ENCODE data around the gene CIB1. TPM values are rescaled to one million over a fixed set of nuclear protein-coding genes. Genes with fewer than 3 reads are reported as not detected.

Gene CIB1
- total RNA-seq, 2 donors from 2014 or later = 24.9 to 31.1 TPM

DNA sequence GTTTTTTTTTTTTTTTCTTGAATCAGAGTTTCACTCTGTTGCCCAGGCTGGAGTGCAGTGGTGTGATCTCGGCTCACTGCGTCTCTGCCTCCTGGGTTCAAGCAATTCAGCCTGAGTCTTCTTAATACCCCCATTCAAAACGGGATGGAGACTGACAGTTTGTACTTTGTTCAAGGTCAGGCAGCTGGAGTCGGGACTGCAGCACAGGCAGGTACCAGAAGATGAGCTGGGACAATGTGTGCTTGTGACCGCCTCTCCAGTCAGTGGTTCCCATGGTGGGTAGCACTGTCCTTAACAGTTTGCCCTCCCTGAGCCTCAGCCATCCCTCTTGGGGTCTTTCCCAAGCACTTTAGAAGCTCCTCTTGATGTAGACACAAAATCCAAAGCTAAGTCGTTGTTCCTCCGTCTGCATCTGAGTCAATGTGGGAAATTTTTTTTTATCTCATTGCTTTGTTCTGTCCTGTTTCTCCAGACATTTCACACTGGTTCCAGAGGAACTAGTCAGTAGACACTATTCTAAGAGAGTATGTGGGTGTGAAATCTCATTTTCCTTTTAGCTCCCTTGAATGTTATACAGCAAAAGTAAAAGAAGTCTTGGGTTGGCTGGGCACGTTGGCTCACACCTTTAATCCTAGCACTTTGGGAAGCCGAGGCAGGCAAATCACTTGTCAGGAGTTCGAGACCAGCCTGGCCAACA, 10.3 kb upstream of the CIB1 start:
- peaks cover 11% of the 10 kb centered on the region for H3K36me3 ChIP-seq
- H3K9me3 ChIP-seq = no peaks in the 10 kb centered on the region
- DNase-seq (ENCODE audit: low spot score) = no peak
- H3K4me1 ChIP-seq = peaks cover 0 to 5% of the 10 kb centered on the region in 2 donors
- H3K27me3 ChIP-seq = no peaks in the 10 kb centered on the region
- no peak overlapping the region for H3K4me3 ChIP-seq
- TF ChIP-seq, protein P1, sequence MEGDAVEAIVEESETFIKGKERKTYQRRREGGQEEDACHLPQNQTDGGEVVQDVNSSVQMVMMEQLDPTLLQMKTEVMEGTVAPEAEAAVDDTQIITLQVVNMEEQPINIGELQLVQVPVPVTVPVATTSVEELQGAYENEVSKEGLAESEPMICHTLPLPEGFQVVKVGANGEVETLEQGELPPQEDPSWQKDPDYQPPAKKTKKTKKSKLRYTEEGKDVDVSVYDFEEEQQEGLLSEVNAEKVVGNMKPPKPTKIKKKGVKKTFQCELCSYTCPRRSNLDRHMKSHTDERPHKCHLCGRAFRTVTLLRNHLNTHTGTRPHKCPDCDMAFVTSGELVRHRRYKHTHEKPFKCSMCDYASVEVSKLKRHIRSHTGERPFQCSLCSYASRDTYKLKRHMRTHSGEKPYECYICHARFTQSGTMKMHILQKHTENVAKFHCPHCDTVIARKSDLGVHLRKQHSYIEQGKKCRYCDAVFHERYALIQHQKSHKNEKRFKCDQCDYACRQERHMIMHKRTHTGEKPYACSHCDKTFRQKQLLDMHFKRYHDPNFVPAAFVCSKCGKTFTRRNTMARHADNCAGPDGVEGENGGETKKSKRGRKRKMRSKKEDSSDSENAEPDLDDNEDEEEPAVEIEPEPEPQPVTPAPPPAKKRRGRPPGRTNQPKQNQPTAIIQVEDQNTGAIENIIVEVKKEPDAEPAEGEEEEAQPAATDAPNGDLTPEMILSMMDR (IDR thresholded peaks at IDR 0.05) = no peak
- H3K27ac ChIP-seq = no peak overlapping the region

DNA sequence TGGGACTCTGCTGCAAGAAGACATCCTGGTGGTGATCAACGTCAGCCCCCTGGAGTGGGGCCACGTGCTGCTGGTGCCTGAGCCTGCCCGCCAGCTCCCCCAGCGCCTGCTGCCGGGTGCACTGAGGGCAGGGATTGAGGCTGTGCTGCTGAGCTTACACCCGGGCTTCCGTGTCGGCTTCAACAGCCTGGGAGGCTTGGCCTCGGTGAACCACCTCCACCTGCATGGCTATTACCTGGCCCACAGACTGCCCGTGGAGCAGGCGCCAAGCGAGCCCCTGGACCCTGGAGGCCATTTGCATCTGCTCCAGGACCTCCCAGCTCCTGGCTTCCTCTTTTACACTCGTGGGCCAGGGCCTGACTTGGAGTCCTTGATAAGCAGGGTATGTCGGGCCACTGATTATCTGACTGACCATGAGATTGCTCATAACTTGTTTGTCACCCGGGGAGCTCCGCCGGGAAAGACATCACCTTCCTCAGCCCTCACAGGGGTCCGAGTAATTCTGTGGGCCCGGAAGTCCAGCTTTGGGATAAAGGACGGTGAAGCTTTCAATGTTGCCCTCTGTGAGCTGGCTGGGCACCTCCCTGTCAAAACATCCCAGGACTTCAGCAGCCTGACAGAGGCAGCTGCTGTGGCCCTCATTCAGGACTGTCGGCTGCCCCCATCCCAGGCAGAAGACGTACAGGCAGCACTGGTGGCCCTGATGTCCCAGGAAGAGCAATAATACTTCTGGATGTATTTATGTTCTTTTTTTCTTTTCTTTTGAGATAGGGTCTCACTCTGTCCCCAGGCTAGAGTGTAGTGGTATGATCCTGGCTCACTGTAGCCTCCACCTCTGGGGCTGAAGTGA, 7.8 kb upstream of the CIB1 start:
- no peak for DNase-seq (ENCODE audit: low spot score)
- Histone ChIP-seq H3K4me1 (no peaks in the 10 kb centered on the region), H3K27ac (peak overlapping the region; percentile 66 to 78), H3K27me3 (no peaks in the 10 kb centered on the region), H3K9me3 (no peaks in the 10 kb centered on the region), H3K4me3 (no peak overlapping the region), H3K36me3 (peaks cover 25% of the 10 kb centered on the region)
- TF ChIP-seq, protein P1 (IDR thresholded peaks at IDR 0.05) = no peak

DNA sequence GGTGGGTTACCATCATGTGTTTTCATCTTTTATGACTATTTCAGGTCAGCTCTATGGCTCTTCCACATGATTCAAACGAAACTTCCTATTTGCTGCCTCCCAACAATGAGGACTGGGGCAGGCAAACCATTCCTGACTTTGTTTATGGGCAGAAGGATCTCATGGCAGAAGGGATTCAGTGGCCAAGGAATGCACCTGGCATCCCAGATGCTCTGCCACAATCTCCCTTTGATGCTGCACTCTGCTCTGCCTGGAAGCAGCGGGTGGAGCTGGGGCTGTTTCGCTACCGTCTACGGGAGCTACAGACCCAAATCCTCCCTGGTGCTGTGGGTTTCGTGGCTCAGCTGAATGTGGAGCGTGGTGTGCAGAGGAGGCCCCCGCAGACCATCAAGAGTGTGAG, 7.1 kb upstream of the CIB1 start:
- Histone ChIP-seq H3K4me1 (no peaks in the 10 kb centered on the region), H3K9me3 (no peaks in the 10 kb centered on the region), H3K27ac (peak overlapping the region; percentile 66 to 78), H3K36me3 (peaks cover 25% of the 10 kb centered on the region), H3K4me3 (no peak overlapping the region), H3K27me3 (no peaks in the 10 kb centered on the region)
- TF ChIP-seq, protein P1 (IDR thresholded peaks at IDR 0.05) = no peak
- DNase-seq (ENCODE audit: low spot score) = no peak

DNA sequence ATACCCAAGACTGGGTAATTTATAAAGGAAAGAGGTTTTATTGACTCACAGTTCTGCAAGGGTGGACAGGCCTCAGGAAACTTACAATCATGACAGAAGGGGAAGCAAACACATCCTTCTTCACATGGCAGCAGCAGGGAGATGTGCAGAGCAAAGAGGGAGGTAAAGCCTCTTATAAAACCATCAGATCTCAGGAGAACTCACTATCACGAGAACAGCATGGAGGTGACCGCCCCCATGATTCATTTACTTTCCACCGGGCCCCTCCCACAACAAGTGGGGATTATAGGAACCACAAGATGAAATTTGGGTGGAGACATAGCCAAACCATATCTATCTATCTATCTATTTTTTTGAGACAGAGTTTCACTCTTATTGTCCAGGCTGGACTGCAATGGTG, 5.6 kb upstream of the CIB1 start:
- TF ChIP-seq, protein P1 (IDR thresholded peaks at IDR 0.05) = no peak
- H3K36me3 ChIP-seq = peaks cover 25% of the 10 kb centered on the region
- DNase-seq (ENCODE audit: low spot score) = no peak

DNA sequence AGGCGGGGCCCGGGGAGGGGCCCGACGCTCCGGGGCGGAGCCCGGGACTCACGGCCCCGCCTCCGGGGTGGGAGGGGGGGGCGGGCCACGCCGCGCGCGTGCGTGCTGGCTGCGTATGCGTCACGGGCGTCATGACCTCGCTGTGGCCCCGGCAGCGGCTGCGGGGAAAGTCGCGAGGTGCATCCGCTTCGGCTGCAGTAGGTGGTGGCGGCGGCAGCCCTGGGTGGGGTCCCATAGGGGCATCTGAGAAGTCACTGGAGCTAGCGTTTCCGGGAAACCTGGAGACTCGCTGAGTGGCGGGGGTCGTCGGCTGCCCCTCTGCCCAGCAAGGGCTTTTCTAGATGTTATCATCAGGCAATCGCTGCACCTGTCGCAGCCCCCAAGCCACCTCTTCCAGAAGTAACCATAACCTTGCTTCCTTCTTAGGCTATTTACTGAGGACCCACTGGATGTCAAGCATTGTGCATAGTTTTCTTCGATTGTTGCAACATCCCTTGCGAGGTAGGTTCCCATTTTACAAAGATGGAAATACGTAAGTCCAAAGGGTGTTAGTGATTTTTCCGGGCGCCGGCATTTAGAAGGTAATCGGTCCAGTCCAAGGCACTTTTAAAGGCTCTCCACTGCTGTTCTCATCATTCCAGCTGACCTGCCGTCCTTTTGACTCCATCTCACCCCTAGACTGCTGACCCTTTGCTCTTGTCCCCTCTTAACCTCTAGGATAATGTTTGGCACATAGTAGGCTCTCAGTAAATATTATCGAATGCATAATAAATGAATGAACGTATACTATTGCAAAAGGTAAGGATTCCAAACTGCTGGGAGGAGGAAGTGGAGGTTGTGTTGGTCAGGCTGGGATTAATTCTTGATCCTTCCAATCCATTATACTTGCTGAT, 601 bp upstream of the CIB1 start, which contains the start of gene GDPGP1:
TSS of gene GDPGP1 (plus strand) at position 114 of the 893 bp plus-strand sequence. CDS start 6,700 bp downstream, outside the sequence.
- no peaks in the 10 kb centered on the region for H3K9me3 ChIP-seq
- DNase-seq (ENCODE audit: low spot score) = no peak
- no peaks in the 10 kb centered on the region for H3K27me3 ChIP-seq
- H3K4me1 ChIP-seq = peaks cover 0 to 44% of the 10 kb centered on the region in 2 donors
- peak within 1 kb of the TSS; percentile 86 to 87 for H3K27ac ChIP-seq
- H3K36me3 ChIP-seq = peaks cover 27% of the 10 kb centered on the region
- H3K4me3 ChIP-seq = peak within 1 kb of the TSS; percentile 69 to 85
- TF ChIP-seq, protein P1 (IDR thresholded peaks at IDR 0.05) = no peak

More for the DNA sequence above, 5.6 kb upstream of the CIB1 start:
- Histone ChIP-seq H3K27ac (no peak overlapping the region), H3K27me3 (no peaks in the 10 kb centered on the region), H3K9me3 (no peaks in the 10 kb centered on the region), H3K4me1 (peaks cover 0 to 6% of the 10 kb centered on the region in 2 donors), H3K4me3 (no peak overlapping the region)
